Neural crest cell (in vitro differentiated cells): ENCODE results near the gene FIBP. TPM values are rescaled to one million over a fixed set of nuclear protein-coding genes. Genes with fewer than 3 reads are reported as not detected.

Source experiments
- DNase-seq: peaks from one replicate; pipeline ENCODE4 v3.0.0; 2021; ENCODE audit warnings: low read depth, mixed read lengths, low spot score
- H3K27ac Mint-ChIP-seq: one replicate; pipeline ENCODE4 v1.8.0; 2021; ENCODE audit warnings: mild to moderate bottlenecking, mixed read lengths; ENCODE audit not compliant: unreplicated experiment
- H3K27me3 Mint-ChIP-seq: 2 replicates; pipeline ENCODE4 v1.8.0; 2021; ENCODE audit warnings: low read depth, mild to moderate bottlenecking, mixed read lengths
- H3K36me3 Mint-ChIP-seq: 2 replicates; pipeline ENCODE4 v1.8.0; 2021; ENCODE audit warnings: low read depth, mild to moderate bottlenecking, mixed read lengths
- H3K4me1 Mint-ChIP-seq: 2 replicates; pipeline ENCODE4 v1.8.0; 2021; ENCODE audit warnings: mixed read lengths
- H3K4me3 Mint-ChIP-seq: one replicate; pipeline ENCODE4 v1.8.0; 2021; ENCODE audit warnings: mild to moderate bottlenecking, mixed read lengths
- H3K9me3 Mint-ChIP-seq: 2 replicates; pipeline ENCODE4 v1.8.0; 2021; ENCODE audit warnings: mixed read lengths
- CTCF ChIP-seq: fragments of 200-600 bp; sonication (generic); conservative IDR thresholded peaks from 2 replicates; pipeline ENCODE4 v1.5.0; 2021; ENCODE audit warnings: antibody characterized with exemption, mild to moderate bottlenecking
- total RNA-seq: library from RNA; stranded (reverse); gene quantifications from 2 replicates; pipeline ENCODE4 v1.2.1, GENCODE V29; 2021

Gene FIBP
- total RNA-seq, 1 donor from 2014 or later, result 90.0 TPM

GRCh38 chr11:65912845-65913244 lies 24.6 kb upstream of the FIBP start:
- Mint-ChIP-seq H3K4me3 (no peak overlapping the region), H3K9me3 (no peaks in the 10 kb centered on the region), H3K36me3 (no peaks in the 10 kb centered on the region), H3K27me3 (peaks cover 6% of the 10 kb centered on the region), H3K27ac (no peak overlapping the region), H3K4me1 (peaks cover 32% of the 10 kb centered on the region)
- DNase-seq, result no peak
- no peak for TF ChIP-seq CTCF

DNA sequence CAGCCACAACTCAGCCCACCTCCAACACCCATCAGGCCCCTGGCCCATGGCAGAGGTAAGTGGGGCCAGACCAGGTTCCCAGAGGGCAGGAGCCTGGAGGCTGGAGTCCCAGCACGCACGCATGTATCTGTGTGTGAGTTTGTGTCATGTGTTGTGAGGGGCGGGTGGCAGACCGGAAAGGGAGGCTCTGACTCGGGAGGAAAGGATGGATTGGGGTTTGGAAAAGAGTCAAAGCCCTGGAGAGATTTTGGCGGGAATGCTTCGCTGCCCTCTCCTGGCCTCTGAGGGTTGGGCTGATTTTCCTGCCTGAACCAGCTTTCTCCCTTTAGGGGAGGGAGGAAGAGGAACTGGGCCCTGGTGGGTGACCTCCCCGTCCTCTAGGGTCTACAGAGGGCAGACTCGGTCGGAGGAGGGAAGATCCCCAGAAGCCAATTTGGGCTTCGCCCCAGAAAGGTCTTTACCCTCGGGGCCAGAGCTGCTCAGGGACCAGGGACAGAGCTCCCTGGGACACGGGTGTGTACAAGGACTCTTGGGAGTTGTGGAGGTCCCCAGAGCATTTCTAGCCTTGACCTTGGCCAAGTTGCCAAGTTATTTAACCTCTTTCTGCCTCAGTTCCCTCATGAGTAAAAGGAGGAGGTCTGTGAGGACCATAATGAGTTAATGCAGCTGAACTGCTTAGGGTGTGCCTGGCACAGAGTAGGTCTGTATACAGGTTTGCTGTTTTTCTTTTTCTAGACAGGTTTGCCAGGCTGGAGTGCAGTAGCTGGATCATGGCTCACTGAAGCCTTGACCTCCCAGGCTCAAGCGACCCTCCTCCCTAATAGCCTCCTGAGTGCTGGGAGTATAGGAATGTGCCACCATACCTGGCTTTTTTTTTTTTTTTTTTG lies 23.7 kb upstream of the FIBP start:
- Mint-ChIP-seq H3K27ac (peak overlapping the region; percentile 87), H3K4me3 (peak overlapping the region; percentile 44)
- peak; percentile 36 for DNase-seq

DNA sequence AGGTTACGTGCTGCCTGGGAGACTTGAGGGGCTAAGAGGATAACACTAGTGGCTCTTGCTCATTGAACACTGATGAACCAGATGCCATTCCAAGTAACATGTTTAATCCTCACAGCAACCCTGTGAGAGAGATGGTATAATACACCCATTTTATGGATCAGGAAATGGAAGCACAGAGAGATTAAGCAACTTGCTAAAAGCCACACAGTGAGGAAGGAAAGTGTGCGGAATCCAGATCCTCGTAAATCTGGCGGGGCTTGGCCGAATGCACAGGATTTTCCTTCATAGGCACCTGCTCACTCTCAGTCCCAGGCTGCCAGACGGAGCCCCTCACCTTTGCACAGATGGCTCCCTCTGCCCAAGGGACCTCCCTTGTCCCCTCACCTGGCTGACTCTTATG lies 19.6 kb upstream of the FIBP start:
- Mint-ChIP-seq H3K9me3 (no peaks in the 10 kb centered on the region), H3K4me1 (peaks cover 24% of the 10 kb centered on the region), H3K36me3 (no peaks in the 10 kb centered on the region), H3K4me3 (no peak overlapping the region), H3K27me3 (peaks cover 16% of the 10 kb centered on the region), H3K27ac (no peak overlapping the region)
- DNase-seq, result no peak
- no peak for TF ChIP-seq CTCF

More for the DNA sequence above, 23.7 kb upstream of the FIBP start:
- peak; percentile 25 for TF ChIP-seq CTCF
- Mint-ChIP-seq H3K27me3 (peaks cover 6% of the 10 kb centered on the region), H3K36me3 (no peaks in the 10 kb centered on the region), H3K4me1 (peaks cover 28% of the 10 kb centered on the region), H3K9me3 (no peaks in the 10 kb centered on the region)

DNA sequence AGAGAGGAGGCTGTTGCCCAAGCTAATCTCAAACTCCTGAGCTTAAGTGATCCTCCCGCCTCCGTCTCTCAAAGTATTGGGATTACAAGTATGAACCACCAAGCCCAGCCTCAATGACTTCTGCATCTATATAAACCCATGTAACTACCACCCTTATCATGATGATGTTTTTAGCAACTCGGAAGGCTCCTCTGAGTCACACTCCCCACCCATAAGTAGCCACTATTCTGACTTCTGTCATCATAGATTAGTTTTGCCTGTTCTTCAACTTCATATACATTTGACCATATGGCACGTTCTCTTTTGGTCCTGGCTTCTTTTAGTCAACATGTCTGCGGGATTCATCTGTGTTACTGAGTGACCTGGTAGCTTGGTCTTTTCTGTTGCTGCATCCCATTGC lies 18.3 kb upstream of the FIBP start:
- TF ChIP-seq CTCF, result no peak
- DNase-seq, result no peak
- H3K4me1 Mint-ChIP-seq, result peaks cover 31% of the 10 kb centered on the region
- peaks cover 26% of the 10 kb centered on the region for H3K27me3 Mint-ChIP-seq
- H3K36me3 Mint-ChIP-seq, result no peaks in the 10 kb centered on the region
- H3K4me3 Mint-ChIP-seq, result no peak overlapping the region
- H3K9me3 Mint-ChIP-seq, result no peaks in the 10 kb centered on the region
- H3K27ac Mint-ChIP-seq, result no peak overlapping the region

GRCh38 chr11:65903715-65904114 lies 15.4 kb upstream of the FIBP start:
- H3K9me3 Mint-ChIP-seq, result no peaks in the 10 kb centered on the region
- H3K27ac Mint-ChIP-seq, result peak overlapping the region; percentile 20
- H3K4me3 Mint-ChIP-seq, result peak overlapping the region; percentile 49
- peaks cover 33% of the 10 kb centered on the region for H3K4me1 Mint-ChIP-seq
- no peak for TF ChIP-seq CTCF
- no peak for DNase-seq
- H3K36me3 Mint-ChIP-seq, result no peaks in the 10 kb centered on the region
- H3K27me3 Mint-ChIP-seq, result peaks cover 41% of the 10 kb centered on the region
